Mammary epithelial cell (primary cell): Measurements from ENCODE around the gene MSI2.

Experiments
- EZH2 ChIP-seq: IDR thresholded peaks from 2 replicates; pipeline ENCODE4 v1.6.1; 2012; ENCODE audit warnings: low read length, inconsistent platforms, borderline replicate concordance
- TF ChIP-seq, protein P1 (sequence below), 2 donors: IDR thresholded peaks in 1 of 2; conservative IDR thresholded peaks in 1 of 2; 2 replicates each; pipeline ENCODE4 v1.5.1; 2011 to 2012; ENCODE audit warnings: inconsistent platforms in 2 of 2, low read length in 2 of 2, mild to moderate bottlenecking in 2 of 2, control low read depth in 1 of 2, low read depth in 1 of 2; ENCODE audit not compliant: insufficient read depth in 1 of 2; ENCODE audit errors: extremely low read depth in 1 of 2

DNA sequence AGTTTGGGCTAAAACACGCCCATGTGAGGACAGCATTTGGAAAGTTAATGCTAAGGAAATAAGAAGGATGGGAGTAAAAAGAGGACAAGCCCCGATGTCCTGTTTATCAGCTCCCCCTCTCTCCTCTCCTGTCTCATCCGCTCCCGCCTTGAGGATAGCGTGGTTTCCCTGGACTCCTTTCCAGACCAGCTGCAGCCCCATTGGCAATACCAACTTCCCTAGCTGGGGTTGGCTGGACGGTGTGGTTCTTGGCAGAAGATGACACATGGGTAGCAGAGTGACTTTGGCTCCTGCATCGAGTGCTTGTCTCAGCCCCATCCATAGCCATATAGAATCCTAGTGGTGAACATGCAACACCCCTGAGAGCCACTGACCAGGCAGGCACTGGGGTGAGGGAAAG, 302.9 kb downstream of the MSI2 start:
- TF ChIP-seq, protein P1, sequence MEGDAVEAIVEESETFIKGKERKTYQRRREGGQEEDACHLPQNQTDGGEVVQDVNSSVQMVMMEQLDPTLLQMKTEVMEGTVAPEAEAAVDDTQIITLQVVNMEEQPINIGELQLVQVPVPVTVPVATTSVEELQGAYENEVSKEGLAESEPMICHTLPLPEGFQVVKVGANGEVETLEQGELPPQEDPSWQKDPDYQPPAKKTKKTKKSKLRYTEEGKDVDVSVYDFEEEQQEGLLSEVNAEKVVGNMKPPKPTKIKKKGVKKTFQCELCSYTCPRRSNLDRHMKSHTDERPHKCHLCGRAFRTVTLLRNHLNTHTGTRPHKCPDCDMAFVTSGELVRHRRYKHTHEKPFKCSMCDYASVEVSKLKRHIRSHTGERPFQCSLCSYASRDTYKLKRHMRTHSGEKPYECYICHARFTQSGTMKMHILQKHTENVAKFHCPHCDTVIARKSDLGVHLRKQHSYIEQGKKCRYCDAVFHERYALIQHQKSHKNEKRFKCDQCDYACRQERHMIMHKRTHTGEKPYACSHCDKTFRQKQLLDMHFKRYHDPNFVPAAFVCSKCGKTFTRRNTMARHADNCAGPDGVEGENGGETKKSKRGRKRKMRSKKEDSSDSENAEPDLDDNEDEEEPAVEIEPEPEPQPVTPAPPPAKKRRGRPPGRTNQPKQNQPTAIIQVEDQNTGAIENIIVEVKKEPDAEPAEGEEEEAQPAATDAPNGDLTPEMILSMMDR (conservative IDR thresholded peaks at IDR 0.05 in 1 of 2, IDR thresholded peaks at IDR 0.05 in 1 of 2; ENCODE audit: extremely low read depth in 1 of 2, insufficient read depth in 1 of 2, low read depth in 1 of 2, low read length in 2 of 2), result no peak
- TF ChIP-seq EZH2, result no peak
